H1 (cell line): Measurements from ENCODE around the gene CRYGB. TPM values are rescaled to one million over a fixed set of nuclear protein-coding genes. Genes with fewer than 3 reads are reported as not detected.
"Not testable (repeated sequence)": the region's sequence is repeated elsewhere in the genome, so short reads cannot be mapped to it uniquely, and the experiment has no call there.

Experiments
- CTCF ChIA-PET: fragments of 300-600 bp; sonication (Branson Sonifier 250); formaldehyde crosslinking; loops from one replicate; lab custom pipeline; 2021; ENCODE audit not compliant: partially characterized antibody; lab: Charles Lee
- POLR2A ChIA-PET: fragments of 300-600 bp; sonication (Branson Sonifier 250); formaldehyde crosslinking; loops from one replicate; lab custom pipeline; 2021; ENCODE audit warnings: inconsistent platforms; ENCODE audit not compliant: partially characterized antibody; lab: Charles Lee
- DNase-seq, 2 experiments: peaks; one replicate each; pipeline versions ENCODE4 v3.0.0 to v3.0.0-alpha.2; 2010 to 2022; ENCODE audit warnings: low spot score in 2 of 2, low read depth in 1 of 2, mixed read lengths in 1 of 2
- FAIRE-seq: peaks from 2 replicates; lab custom pipeline; 2011; peaks lifted over from hg19 to GRCh38; lab: Jason Lieb, UNC
- H2AFZ ChIP-seq: 2 replicates; pipeline ENCODE4 v1.8.1; 2012; ENCODE audit warnings: low read length, inconsistent platforms
- H2AK5ac ChIP-seq: 2 replicates; pipeline ENCODE4 v1.6.1; 2013; ENCODE audit warnings: low read depth, low read length
- H2BK120ac ChIP-seq: replicated peaks from 2 replicates; pipeline ENCODE3; 2013; ENCODE audit warnings: low read depth, low read length, inconsistent platforms
- H2BK12ac ChIP-seq: 2 replicates; pipeline ENCODE4 v1.6.1; 2013; ENCODE audit warnings: low read depth, low read length
- H2BK15ac ChIP-seq: 2 replicates; pipeline ENCODE4 v1.6.1; 2013; ENCODE audit warnings: low read length
- H2BK20ac ChIP-seq: 2 replicates; pipeline ENCODE4 v1.6.1; 2013; ENCODE audit warnings: low read length
- H2BK5ac ChIP-seq: 2 replicates; pipeline ENCODE4 v1.6.1; 2013; ENCODE audit warnings: low read depth, low read length
- H3K14ac ChIP-seq: 2 replicates; pipeline ENCODE4 v1.6.1; 2013; ENCODE audit warnings: inconsistent platforms; ENCODE audit not compliant: insufficient read length
- H3K18ac ChIP-seq: 2 replicates; pipeline ENCODE4 v1.6.1; 2013; ENCODE audit warnings: low read length; ENCODE audit errors: extremely low read depth
- H3K23ac ChIP-seq: 2 replicates; pipeline ENCODE4 v1.6.1; 2013; ENCODE audit warnings: inconsistent platforms; ENCODE audit not compliant: insufficient read length
- H3K23me2 ChIP-seq: 2 replicates; pipeline ENCODE4 v1.6.1; 2013; ENCODE audit warnings: low read depth, low read length
- H3K27ac ChIP-seq: 2 replicates; pipeline ENCODE4 v1.6.1; 2011; ENCODE audit warnings: low read depth, low read length, inconsistent platforms
- H3K27me3 ChIP-seq, 4 experiments: replicated peaks in 1 of 4; 1 replicate in 1 of 4; 2 replicates in 3 of 4; pipeline versions ENCODE4 v1.6.1 to v1.8.1; 2011 to 2013; ENCODE audit warnings: low read length in 3 of 4, mild to moderate bottlenecking in 3 of 4, inconsistent platforms in 2 of 4, mixed read lengths in 2 of 4, moderate library complexity in 1 of 4; ENCODE audit not compliant: control insufficient read depth in 3 of 4, insufficient read depth in 3 of 4; ENCODE audit errors: extremely low read depth in 1 of 4
- H3K36me3 ChIP-seq, 4 experiments: 2 replicates each; pipeline versions ENCODE4 v1.6.1 to v1.8.1; 2011 to 2013; ENCODE audit warnings: mild to moderate bottlenecking in 4 of 4, low read length in 3 of 4, moderate library complexity in 2 of 4, control low read depth in 1 of 4, inconsistent platforms in 1 of 4; ENCODE audit not compliant: insufficient read depth in 4 of 4, control insufficient read depth in 2 of 4
- H3K4ac ChIP-seq: replicated peaks from 2 replicates; pipeline ENCODE3; 2013; ENCODE audit warnings: low read length, low read depth, mixed read lengths, inconsistent platforms; ENCODE audit not compliant: insufficient read length
- H3K4me1 ChIP-seq, 4 experiments: replicated peaks in 1 of 4; 1 replicate in 1 of 4; 2 replicates in 3 of 4; pipeline versions ENCODE4 v1.6.1 to v1.8.1; 2011 to 2013; ENCODE audit warnings: low read length in 3 of 4, inconsistent platforms in 2 of 4, mixed read lengths in 1 of 4; ENCODE audit not compliant: insufficient read depth in 4 of 4, control insufficient read depth in 3 of 4
- H3K4me2 ChIP-seq, 2 experiments: 2 replicates each; pipeline versions ENCODE4 v1.6.1 to v1.8.1; 2011 to 2013; ENCODE audit warnings: low read depth in 2 of 2, low read length in 2 of 2, control low read depth in 1 of 2, inconsistent platforms in 1 of 2, mild to moderate bottlenecking in 1 of 2; ENCODE audit not compliant: insufficient read depth in 1 of 2
- H3K4me3 ChIP-seq, 4 experiments: fragments of 200-600, 300-600 bp in 1 of 4; sonication (generic), shearing (Covaris generic), sonication (Bioruptor Twin) in 1 of 4; 2 replicates each; pipeline versions ENCODE4 v1.5.1 to v1.8.1; 2011 to 2016; ENCODE audit warnings: low read length in 4 of 4, low read depth in 3 of 4, control low read depth in 2 of 4, inconsistent platforms in 2 of 4, mild to moderate bottlenecking in 2 of 4, mixed read lengths in 1 of 4, moderate library complexity in 1 of 4; ENCODE audit not compliant: insufficient read depth in 2 of 4; ENCODE audit errors: extremely low read depth in 1 of 4
- H3K56ac ChIP-seq: replicated peaks from 2 replicates; pipeline ENCODE3; 2013; ENCODE audit warnings: low read depth, mild to moderate bottlenecking, mixed read lengths, low read length, inconsistent platforms; ENCODE audit not compliant: insufficient read length
- H3K79me1 ChIP-seq: 2 replicates; pipeline ENCODE4 v1.6.1; 2013; ENCODE audit warnings: low read depth, low read length, control low read depth
- H3K79me2 ChIP-seq, 2 experiments: 2 replicates each; pipeline versions ENCODE4 v1.6.1 to v1.8.1; 2012 to 2013; ENCODE audit warnings: low read length in 2 of 2, mild to moderate bottlenecking in 2 of 2, inconsistent platforms in 1 of 2; ENCODE audit not compliant: insufficient read depth in 2 of 2, control insufficient read depth in 1 of 2
- H3K9ac ChIP-seq, 4 experiments: replicated peaks in 1 of 4; 1 replicate in 1 of 4; 2 replicates in 3 of 4; pipeline versions ENCODE4 v1.6.1 to v1.8.1; 2011 to 2013; ENCODE audit warnings: low read depth in 3 of 4, low read length in 3 of 4, control low read depth in 2 of 4, mild to moderate bottlenecking in 2 of 4, moderate library complexity in 2 of 4, inconsistent platforms in 1 of 4; ENCODE audit errors: extremely low read depth in 1 of 4
- H3K9me3 ChIP-seq, 2 experiments: 2 replicates each; pipeline versions ENCODE4 v1.6.1 to v1.8.1; 2012 to 2013; ENCODE audit warnings: mild to moderate bottlenecking in 2 of 2, moderate library complexity in 2 of 2, control low read depth in 1 of 2, inconsistent platforms in 1 of 2, low read depth in 1 of 2, low read length in 1 of 2, mixed read lengths in 1 of 2; ENCODE audit not compliant: insufficient read depth in 2 of 2
- H4K20me1 ChIP-seq, 2 experiments: replicated peaks in 1 of 2; 2 replicates each; pipeline versions ENCODE3 to v1.8.1; 2011 to 2013; ENCODE audit warnings: inconsistent platforms in 2 of 2, low read length in 2 of 2, mild to moderate bottlenecking in 1 of 2; ENCODE audit not compliant: insufficient read depth in 2 of 2, control insufficient read depth in 1 of 2
- H4K5ac ChIP-seq: 2 replicates; pipeline ENCODE4 v1.6.1; 2013; ENCODE audit warnings: low read length, low read depth, mixed read lengths, inconsistent platforms; ENCODE audit not compliant: insufficient read length
- H4K8ac ChIP-seq: 2 replicates; pipeline ENCODE4 v1.8.0; 2013; ENCODE audit warnings: mild to moderate bottlenecking, moderate library complexity, low read length, inconsistent platforms; ENCODE audit not compliant: insufficient read depth; ENCODE audit errors: extremely low read depth
- H4K91ac ChIP-seq: replicated peaks from 2 replicates; pipeline ENCODE3; 2013; ENCODE audit warnings: low read length, mixed read lengths, inconsistent platforms; ENCODE audit not compliant: insufficient read length
- WGBS, 2 experiments: shearing (Covaris generic) in 1 of 2; methylation state at CpG; one replicate each; pipeline versions ENCODE4 v1.1.6 to v1.1.7; 2013 to 2015; ENCODE audit warnings: low lambda C conversion rate in 2 of 2, mixed read lengths in 2 of 2, inconsistent platforms in 1 of 2, low coverage in 1 of 2, missing lambda C conversion rate in 1 of 2; ENCODE audit not compliant: insufficient replicate concordance in 2 of 2, insufficient coverage in 1 of 2, insufficient read length in 1 of 2; ENCODE audit errors: extremely low coverage in 1 of 2, missing lambda C conversion rate in 1 of 2; 5-methylcytosine and 5-hydroxymethylcytosine counted together
- polyA plus RNA-seq, 7 experiments: library from polyadenylated mRNA; depleted of rRNA in 3 of 7; stranded (reverse) in 5 of 7; unstranded in 2 of 7; fragments of >200 nt in 5 of 7; fragments of 200-250 nt in 2 of 7; gene quantifications; 1 replicate in 5 of 7; 2 replicates in 1 of 7; 4 replicates in 1 of 7; pipeline versions ENCODE4 v1.2.1 to v1.2.3, GENCODE V29; 2011 to 2013; ENCODE audit warnings: missing spikeins in 2 of 7, mixed read lengths in 2 of 7
- total RNA-seq: library from RNA; stranded (reverse); fragmentation: NEBNext Ultra II Directional; extraction: Animal tissue kit (Norgen Biotek cat#: 25700); gene quantifications from 2 replicates; pipeline ENCODE4 v1.2.1, GENCODE V29; 2021

Gene CRYGB
- total and polyA plus RNA-seq, 2 of the 8 experiments (the other 6 are each of a cell fraction or from before 2014, with no cell fraction given), result 0.38 TPM; not detected in 1

GRCh38 chr2:208138334-208138733 lies 7.6 kb downstream of the CRYGB start:
- H4K20me1 ChIP-seq, H3K23me2 ChIP-seq, H3K14ac ChIP-seq, DNase-seq, H3K4ac ChIP-seq, H3K18ac ChIP-seq, H2AFZ ChIP-seq, H2BK12ac ChIP-seq, H3K4me1 ChIP-seq, H3K36me3 ChIP-seq, FAIRE-seq, H3K79me2 ChIP-seq, H2AK5ac ChIP-seq, H3K79me1 ChIP-seq, POLR2A ChIA-PET, H3K56ac ChIP-seq, H2BK20ac ChIP-seq, H3K9ac ChIP-seq, H3K4me3 ChIP-seq, H3K27me3 ChIP-seq, H3K27ac ChIP-seq, H2BK120ac ChIP-seq, H3K4me2 ChIP-seq, H4K8ac ChIP-seq, H4K5ac ChIP-seq, H2BK5ac ChIP-seq, H2BK15ac ChIP-seq, H3K23ac ChIP-seq, H3K9me3 ChIP-seq, H4K91ac ChIP-seq: not testable (repeated sequence)
- WGBS, 2 experiments, result 94% methylated on average over 7 of the region's 7 CpGs; no CpG with 5 or more reads in 1 of the 2 experiments
- CTCF ChIA-PET, result interaction anchor here (0.9 to 2.7 kb wide), 4 partner anchors 11 to 111 kb away, joined by 3 to 10 read pairs (median 4); no protein-coding TSS in a partner anchor
